ENCODE results near the gene GJA5. TPM values are rescaled to one million over a fixed set of nuclear protein-coding genes. Genes with fewer than 3 reads are reported as not detected.

Gene GJA5
- polyA plus RNA-seq, 4 donors, result 16.9 to 29.2 (median 22.5) TPM

DNA sequence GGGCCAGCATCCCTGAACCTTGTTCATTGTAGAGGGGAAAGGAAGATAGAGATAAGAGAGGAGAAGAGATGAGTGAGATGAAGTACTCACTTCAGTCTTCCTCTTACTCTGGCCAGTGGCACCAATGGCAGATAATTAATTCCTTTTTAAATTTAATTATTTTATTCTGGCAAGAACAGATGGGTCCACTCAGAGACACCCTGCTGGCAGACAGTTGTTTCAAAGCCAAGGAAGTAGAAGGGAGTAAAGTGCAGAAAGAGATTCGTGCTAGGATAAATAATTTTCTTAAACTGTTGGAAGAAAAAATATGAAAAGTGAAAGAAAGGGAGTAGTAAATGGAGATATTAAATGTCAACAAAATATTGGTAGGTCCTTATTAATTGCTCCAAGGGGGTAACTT, 7.7 kb upstream of the GJA5 start:
- no peak for DNase-seq (ENCODE audit: low read depth in 4 of 4, low spot score in 2 of 4)

DNA sequence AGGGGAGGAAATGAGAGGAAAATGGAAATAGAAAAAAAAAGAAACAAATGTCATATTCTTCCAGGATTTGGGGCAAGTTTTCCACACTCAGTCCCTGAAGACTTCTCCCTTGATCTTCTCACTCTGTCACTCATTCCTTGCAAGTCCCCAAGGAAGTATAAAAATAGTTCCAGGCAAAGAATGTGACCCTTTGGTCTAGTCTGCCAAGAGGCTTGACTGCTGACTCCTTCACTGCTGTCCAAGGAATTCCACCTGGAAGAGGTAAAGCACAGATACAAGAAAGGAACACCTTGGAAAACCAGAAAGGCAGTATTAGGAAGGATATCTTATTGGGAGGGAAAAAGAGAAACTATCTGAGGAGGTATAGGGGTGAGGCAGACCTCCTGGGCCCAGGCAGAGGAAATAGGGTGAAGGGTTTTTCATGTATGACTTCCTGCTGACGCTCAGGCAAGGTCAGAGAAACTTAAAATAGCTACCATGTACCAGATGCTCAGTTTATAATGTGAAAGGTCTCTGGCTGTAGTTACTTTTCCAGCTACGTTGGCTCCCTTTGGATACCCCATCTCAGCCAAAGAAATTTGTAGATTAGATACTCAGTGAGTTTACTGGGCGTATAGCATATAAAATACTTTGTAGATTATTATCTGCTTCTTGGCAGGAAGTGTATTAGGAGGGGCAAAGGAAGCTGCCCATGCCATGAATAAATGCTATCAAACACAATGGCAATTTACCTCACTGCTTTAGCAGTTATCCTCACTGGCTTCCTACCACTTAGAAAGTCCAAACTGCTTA, 2.0 kb upstream of the GJA5 start:
- no peak for DNase-seq (ENCODE audit: low read depth in 4 of 4, low spot score in 2 of 4)

DNA sequence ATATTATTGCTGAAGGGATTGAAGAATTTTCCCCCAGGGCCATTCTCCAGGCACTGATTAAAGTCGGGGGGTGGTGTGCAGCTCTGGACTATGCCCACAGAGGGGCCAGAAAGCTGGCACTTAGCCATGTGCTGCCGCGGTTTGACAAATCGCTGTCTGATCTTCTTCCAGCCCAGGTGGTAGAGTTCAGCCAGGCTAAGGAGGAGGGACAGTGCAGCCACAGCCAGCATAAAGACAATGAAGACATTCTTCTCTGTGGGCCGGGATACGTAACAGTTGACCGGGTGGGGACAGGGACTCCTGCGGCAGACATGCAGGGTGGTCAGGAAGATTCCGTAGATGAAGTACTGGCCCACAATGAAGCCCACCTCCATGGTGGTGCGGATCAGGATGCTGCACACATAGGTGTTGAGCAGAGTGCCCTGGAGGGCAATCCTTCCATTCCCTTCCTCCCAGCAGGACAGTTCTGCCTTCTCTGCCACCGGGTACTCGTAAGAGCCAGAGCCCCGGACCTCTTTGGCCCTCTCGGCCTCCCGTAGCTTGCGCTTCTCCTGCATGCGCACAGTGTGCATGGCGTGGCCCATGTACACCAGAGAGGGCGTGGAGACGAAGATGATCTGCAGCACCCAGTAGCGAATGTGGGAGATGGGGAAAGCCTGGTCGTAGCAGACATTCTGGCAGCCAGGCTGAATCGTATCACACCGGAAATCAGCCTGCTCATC, 1.9 kb downstream of the GJA5 start:
- DNase-seq (ENCODE audit: low read depth in 4 of 4, low spot score in 2 of 4), result no peak

DNA sequence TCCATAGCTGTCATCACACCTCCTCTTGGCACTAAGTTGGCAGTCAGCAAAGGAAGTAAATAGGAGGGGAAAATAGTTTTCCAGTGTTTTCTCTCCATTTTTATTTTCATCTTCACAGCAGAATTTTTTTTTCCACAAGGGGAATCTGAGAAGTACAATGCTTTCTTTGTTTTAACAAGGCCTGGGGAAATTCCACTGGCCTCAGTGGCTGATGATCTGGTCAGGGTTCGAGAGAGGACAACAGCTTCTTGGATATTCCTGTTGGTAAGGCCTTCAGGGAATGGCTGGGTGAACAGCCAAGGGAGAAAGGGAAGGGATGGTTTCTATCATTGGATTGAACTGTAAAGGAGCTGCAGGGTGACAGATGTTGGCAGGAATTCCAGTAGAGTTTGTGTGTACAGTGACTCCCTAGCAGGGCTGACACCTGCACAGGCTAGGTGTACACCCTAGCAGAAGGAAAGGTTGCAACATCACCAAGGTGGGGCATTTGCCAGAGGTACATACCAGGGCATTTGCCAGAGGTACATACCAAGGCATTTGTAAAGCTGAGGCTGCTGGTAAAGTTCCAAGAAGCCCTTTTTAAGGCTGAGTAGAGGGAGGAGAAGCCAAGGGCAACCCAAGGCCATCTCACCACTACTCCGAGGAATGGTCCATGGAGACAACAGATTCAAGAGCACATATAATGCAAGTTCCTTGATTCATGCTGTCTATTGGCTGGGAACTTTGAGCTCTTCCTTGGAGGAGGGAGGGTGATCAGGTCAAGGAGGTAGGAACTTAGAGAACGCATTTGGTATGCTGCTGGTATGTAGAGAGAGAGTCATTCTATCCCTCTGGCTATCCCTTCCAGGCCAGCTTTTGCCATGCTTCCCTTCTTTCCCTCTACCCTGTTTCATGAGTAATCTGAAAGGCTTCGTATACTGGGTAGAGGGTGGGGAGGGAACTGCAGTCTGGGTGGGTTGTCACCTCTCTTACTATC, 3.1 kb downstream of the GJA5 start:
- DNase-seq (ENCODE audit: low read depth in 4 of 4, low spot score in 2 of 4), result no peak

DNA sequence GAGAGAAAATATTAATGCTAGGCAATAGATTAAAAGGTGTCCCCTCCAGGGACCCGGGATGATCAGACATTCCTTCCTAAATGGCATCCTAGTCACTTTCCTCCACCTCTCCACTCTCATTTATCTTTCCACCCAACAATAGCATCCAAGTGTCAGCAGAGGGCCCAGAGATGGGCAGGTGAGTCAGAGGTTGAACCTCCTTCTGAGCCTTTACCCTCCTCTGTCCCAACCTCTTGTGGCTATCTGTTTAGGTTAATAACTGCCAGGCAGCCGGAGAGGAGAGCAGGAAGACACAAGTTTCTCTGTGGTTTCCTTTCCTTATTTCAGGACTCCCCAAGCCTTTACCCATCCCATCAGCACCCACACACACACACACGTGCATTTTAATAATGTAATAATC, 4.1 kb downstream of the GJA5 start:
- DNase-seq (ENCODE audit: low read depth in 4 of 4, low spot score in 2 of 4), result no peak

DNA sequence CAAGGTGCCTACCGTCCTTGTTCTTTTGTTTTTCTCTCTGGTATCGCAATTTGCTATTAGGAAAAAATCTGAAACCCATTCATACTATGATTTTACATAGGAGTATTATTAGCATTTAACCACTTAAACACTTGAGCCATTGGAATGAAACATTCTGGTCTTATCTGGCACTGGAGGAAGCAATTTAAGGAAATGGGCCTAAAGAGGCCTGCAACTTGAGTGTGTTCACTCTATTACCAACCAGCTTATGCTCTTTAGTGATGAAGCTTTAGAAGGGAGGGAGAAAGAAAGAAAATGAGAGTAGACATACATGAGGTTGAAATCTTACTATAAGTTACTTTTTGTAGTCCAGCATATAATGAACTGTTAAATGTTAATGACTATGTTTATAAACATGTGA, 5.7 kb downstream of the GJA5 start:
- DNase-seq (ENCODE audit: low read depth in 4 of 4, low spot score in 2 of 4), result no peak

DNA sequence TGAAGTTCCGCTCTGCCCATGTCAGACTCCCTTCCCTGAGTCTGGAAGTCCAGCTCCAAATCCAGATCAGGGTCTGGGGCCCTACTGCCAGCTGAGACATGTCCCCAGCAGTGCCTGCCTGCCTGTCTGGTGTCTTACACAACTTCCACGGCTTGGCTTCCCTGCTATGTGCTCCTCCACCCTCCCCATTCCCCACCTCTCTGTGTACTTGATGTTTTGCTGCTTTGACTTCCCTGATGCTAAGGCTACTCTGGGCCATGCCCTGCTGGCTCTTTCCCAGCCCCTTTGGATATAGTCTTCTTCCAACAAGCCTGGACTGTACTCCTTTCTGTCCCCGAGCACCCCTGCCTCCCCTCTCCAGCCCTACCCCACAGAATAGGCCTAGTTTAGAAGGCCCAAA, 7.3 kb downstream of the GJA5 start:
- DNase-seq (ENCODE audit: low read depth in 4 of 4, low spot score in 2 of 4), result no peak

DNA sequence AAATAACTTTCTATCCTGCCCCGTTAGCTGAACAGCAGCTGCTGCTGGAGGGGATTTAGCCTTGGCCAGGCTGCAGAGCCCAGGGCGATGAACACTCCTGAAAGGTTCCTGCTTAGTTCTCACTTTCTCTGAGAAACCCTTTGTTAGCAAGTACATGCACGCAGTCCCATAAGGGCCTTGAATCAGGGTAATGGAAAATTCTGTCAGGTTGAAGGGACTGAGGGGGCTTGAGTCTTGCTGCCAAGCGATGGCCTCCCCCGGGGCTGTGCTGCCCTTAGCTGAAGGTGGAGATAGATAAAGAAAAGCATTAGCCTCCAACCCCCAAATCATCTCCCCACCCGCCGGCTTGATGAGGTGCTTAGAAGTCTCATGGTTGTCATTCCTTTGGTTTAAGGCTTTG, 7.9 kb downstream of the GJA5 start:
- DNase-seq (ENCODE audit: low read depth in 4 of 4, low spot score in 2 of 4), result no peak

DNA sequence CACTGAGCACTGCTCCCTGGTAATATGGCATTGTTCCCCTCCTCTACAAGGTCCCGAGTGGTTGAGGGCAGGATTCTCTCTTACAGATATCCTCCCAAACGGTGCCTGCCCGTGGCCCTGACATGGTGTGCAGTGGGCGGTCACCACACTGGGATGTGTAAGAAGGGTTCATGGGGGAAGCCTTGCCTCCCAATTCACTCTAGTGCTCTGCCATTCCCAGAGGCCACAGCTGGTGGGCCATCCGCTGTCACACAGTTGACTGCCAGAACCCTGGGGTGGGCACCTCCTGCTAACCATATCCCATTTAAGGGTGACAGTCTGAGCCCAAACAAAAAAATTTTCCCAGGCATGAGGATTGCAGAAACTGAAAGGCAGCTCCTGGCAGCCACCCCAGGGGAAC, 9.1 kb downstream of the GJA5 start:
- DNase-seq (ENCODE audit: low read depth in 4 of 4, low spot score in 2 of 4), result no peak

DNA sequence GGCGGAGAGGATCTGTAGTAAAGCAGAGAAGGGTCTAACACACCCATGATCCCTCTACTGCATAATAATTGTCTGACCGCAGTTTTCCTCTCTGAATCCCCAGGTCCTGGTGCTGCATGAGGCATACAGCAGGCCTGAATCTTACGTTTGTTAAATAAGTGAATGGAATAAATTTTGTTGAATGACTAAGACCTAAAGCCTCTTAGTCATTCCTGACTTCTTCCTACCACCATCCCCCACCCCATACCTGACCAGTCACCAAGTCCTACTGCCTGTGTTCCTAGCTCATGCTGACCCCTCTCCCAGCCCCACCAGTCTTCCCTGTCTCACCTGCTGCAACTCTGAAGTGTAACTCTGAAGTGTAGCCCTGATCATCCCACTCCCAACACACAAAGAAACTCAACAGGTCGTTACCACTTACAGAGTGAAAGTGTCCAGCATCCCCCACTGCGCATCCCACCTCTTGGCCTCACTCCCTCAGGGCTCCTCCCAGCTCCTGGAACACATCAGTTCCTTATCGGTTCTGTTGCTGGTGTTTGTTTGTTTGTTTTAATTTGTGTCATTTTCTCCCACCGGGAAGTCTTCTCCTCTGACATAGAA, 9.7 kb downstream of the GJA5 start:
- DNase-seq (ENCODE audit: low read depth in 4 of 4, low spot score in 2 of 4), result no peak

DNA sequence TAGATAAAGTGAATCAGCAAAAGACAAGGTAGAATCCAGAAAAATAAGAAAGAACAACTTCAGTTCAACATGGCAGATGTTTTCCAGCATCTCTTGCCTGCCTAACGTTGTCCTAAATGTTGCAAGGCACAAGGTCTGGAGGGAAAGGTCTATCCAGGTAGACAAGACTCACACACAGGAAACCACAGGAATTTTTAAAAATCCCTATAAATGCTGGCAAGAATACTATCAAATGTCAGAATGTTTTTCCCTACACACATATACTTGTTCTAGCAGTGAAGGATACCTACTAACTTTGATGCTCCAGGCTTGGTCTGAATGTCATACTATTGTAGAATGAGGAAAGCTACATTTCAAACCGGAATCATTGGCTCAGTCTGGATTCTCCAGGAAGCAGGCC, 10.6 kb downstream of the GJA5 start:
- no peak for DNase-seq (ENCODE audit: low read depth in 4 of 4, low spot score in 2 of 4)

DNA sequence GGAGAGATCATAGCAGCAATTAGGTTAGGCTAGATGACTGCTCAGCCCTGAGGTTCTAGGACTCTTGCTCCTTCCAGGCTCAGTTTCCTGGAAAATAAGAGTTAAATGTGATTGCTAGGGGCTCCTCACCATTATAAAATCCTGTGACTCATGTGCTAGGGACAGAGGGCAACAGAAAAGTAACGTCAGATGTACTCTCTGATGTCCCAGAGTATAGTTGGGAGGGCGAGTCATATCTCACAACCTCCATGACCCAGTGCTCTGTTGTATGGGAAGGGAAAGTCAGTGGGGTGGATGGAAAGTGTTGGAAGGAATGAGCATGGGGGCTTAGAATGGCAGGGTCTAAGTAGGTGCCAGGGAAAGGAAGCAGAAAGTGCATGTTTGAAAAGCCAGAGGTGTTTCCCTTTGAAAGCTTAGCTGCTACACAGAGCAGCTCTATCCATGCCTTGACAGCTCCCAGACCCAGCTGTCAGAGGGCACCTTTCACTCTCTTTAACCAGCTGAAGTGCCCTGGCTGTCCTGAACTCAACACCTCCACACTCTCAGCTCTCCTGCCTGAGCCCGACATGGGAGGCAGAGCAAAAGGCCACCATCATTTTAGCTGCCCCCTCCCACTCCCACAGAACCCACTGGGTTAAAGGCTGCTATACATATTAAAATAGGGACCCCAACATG, 11.6 kb downstream of the GJA5 start:
- DNase-seq (ENCODE audit: low read depth in 4 of 4, low spot score in 2 of 4), result no peak

DNA sequence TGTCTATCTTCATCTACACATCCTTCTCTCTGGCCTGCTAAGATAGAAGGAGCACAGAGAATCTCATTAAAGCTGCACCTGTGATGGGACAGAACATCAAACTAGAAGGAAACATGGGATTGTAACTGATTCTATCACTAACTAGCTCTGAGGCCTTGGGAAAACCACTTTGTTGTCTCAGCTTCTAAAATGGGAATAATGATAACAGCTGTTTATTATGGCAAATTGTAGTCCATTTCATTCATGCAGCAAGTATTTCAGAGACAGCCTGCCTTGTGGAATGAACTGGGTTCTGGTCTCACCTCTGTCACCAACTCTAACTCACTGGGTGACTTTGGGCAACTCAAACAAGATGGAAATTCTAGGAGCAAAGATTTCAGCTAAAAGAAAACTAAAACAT, 12.4 kb downstream of the GJA5 start:
- DNase-seq (ENCODE audit: low read depth in 4 of 4, low spot score in 2 of 4), result no peak

DNA sequence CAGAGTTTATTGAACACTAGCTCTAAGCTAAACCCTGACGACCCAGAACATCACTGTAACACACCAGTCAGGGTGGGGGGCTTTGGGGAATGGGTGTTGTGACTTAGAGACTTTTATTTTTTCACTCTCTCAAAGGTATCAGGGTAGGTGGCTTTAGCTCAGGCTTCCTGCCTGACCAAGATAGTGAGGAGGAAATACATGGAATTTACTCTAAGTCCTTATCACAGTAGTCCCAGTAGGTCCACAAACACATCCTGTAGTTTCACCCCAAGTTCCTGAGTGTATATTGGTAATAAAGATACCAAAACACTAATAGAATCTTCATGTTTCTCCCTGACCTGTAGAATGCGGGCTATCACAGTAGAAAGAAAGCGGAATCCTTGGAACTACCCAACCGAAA, 15.1 kb downstream of the GJA5 start:
- DNase-seq (ENCODE audit: low read depth in 4 of 4, low spot score in 2 of 4), result no peak

DNA sequence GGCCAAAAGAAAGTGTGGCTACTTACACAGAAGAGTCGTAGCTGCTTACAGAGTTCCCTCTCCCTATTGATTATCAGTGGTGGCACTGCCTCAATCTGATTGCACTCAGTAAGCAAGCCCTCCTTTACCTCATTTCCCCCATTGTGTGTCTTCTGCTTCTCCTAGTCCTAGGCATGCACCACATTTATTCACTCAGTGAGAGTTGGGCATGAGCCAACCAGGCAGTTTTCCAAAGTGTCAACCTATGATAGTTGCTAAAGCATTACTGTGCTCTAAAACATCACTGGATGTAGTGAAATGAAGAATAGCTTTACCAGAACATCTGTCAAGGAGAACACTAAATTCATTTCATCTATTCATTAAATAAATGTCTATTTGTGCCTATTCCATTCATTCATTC, 19.3 kb downstream of the GJA5 start:
- DNase-seq (ENCODE audit: low read depth in 4 of 4, low spot score in 2 of 4), result no peak

DNA sequence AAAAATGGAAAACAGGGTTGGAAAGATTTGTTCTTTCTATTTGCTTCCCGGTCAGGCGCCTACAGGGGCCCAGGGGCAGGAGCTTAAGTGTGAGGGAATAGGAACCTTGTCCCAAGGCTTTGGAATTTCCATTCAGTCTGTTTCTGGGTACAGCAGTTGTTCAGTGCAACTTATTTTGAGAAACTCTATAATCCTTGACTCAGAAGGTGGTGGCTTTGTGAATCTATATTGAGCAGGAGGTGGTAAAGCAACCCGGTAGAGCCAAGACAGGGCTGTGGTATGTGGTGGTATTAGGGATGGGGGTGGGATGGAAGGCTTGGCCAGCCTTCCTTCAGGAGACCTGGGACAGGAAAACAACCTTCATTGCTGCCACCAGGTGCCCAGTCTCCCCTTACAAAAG, 20.0 kb downstream of the GJA5 start:
- DNase-seq (ENCODE audit: low read depth in 4 of 4, low spot score in 2 of 4), result no peak

DNA sequence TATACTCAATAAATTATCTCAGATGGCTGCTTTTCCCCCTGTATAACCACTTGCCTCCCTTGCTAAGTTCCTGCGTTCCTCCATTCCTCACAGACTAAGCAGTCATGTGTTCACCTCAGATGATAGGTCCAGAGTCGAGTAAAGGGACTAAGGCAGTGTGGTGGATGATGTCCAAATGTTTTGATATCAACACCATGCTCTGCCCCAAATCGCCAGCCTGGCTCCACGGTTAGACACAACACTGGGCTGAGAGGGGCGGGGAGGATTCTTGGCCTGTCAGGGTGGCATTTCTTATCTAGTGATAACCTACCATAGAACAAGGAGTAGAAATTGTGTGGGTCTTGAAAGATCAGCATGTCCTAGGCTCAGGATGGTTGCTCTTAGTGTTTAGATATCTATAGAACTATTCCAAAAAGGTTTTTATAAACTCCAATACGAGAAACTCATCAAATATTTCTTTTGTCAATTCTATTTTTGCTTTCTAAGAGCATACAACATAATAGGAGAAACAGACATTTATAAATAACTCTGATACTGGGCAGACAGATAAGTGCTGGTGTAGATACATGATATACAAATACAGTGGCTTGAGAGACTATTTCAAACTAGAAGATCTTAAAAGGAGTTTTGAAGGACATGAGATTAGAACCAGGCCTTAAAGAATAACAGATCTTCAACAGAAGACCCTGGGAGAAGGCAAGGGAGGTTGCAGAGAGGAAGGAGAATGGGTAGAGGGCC, 21.5 kb downstream of the GJA5 start:
- DNase-seq (ENCODE audit: low read depth in 4 of 4, low spot score in 2 of 4), result no peak

DNA sequence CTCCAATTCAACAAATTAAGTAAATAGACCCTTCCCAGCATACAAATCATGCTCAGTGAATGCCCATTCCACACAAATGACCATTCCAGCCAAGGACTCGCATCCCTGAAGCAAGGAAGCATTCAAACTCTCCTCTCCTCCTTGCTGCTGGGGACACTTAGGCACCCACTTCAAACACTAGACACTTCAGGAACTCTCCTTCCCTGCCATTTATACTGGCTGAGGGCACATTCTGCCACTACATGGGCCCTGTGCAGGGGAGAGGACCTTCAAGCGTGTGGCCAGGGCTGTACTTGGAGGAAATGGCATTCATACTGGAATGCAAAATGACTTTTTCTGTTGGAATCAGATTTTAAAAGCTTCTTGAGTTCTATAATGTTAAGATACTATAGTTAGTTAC, 22.3 kb downstream of the GJA5 start:
- DNase-seq (ENCODE audit: low read depth in 4 of 4, low spot score in 2 of 4), result no peak

DNA sequence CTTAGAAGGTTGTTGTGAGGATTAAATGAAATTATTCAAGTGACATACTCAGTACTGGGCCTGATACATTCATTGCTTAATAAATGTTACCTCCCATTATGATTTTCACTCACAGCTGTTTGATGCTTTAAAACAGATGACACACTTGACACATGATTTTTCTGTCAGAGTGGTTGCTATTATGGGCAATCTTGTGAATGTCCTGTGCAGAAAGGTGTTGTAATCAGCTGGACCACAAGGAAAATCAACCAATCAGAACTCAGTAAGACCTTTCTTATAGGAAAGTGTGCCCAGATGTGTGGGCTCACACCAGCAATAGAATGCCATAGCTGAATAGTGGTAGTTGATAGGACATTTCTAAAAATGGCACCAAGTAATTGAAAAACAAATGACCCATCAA, 23.5 kb downstream of the GJA5 start:
- no peak for DNase-seq (ENCODE audit: low read depth in 4 of 4, low spot score in 2 of 4)

DNA sequence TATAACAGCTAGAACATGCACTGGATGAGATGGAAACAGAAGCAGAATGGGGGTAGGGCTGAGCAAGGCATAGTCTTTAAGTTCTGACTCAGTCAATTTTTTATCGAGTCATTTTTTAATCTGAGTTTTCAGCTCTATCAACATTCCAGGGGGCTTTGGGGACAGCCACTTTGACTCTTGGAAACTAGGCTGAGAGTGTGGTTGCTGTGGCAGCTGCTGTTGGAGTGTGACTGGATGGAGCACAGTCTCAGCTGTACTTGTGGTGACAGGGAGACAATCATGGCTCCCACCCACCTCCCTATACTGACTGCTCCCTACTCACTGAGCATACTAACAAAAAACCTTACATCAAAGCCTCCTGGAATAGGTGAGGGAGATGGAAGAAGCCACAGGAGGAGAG, 25.0 kb downstream of the GJA5 start:
- no peak for DNase-seq (ENCODE audit: low read depth in 4 of 4, low spot score in 2 of 4)
